AG20443 (cell line): ENCODE results near the gene GNG8.
A peak's percentile ranks its signal among the peaks of the same experiment; 100 is the strongest.

Experiments
- DNase-seq: peaks from one replicate; pipeline ENCODE4 v3.0.0; 2012; ENCODE audit warnings: low spot score, mixed read lengths

GNG8 gene

DNA sequence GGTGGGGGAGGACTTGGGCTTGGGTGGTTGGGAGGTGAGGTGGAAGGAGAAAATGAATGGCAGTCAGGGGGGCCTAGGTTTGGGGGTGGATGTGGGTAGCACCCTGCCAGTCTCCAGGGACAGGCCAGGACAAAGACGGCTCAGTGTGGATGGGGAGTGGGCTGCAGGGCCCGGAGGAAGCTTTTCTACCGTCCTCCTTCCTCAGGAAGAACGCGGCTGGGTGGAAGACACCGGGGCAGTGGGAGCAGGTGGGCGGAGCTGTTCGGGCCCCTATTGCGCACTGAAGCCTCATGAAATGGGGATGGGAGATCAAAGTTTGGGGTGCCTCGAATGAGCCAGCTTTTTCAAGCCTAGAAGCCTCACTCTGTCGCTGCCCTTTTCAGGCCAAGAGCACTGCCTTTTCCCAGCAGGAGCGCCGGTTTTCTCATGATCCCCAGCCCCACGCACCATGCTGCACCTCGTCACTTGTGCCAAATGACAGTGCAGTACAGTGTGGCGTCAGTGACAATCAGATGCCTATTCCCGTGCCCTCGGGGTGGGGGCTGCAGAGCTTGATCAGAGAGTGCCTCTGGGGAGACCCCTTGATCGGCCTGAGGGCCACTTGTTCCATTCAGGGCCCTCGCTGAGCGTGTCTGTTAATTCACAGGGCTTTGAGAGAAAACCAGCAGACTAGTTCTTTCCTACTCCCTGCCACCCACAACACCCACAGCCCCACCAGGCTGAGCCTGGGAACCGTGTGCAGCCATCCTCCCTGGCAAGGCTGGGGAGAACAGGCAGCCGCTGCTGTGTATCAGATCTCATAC, 33.4 kb downstream of the GNG8 start:
- peak; percentile 32 for DNase-seq

DNA sequence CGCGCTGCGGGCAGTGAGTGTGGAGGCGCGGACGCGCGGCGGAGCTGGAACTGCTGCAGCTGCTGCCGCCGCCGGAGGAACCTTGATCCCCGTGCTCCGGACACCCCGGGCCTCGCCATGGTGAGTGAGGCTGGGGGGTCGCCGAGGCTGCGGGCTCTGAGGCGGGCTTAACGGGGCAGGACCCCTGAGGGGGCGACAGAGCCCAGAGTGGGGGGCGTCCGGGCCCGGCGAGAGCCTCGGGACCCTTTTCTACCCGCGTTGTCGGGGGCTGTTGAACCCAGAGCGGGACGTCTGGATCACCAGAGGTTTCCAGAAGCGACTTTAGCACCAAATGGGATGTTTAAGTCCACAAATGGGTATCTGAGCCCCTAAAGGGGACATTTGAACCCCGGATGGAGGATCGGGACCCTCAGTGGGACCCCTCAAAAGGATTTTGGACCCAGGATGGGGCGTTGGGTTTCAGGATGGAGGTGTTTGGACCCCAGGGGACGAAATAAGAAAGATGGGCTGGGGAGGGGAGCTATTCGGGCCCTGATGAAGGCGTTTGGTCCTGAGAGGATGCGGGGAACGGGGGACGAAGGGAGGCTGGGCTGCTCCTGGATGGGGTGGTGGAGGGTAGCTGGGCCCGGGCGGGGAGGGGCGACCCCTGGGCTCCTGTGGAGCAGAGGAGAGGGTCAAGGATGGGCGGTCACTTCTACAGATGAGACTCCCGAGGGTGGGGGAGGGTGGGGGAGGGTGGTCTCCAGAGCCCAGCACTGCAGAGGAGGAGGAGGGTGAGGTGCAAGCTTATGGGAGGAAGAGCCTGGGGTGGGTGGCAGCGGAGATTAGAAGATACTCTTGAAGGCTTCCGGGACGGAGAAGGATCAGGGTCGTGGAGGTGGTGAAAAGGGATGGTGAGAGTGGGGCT, 34.4 kb downstream of the GNG8 start, which contains the start of gene CALM3:
Gene CALM3, plus strand, starts transcription at position 13 of the 907 bp plus-strand sequence. Its CDS starts 105 bp downstream, at position 118.
- DNase-seq: peak; percentile 25

DNA sequence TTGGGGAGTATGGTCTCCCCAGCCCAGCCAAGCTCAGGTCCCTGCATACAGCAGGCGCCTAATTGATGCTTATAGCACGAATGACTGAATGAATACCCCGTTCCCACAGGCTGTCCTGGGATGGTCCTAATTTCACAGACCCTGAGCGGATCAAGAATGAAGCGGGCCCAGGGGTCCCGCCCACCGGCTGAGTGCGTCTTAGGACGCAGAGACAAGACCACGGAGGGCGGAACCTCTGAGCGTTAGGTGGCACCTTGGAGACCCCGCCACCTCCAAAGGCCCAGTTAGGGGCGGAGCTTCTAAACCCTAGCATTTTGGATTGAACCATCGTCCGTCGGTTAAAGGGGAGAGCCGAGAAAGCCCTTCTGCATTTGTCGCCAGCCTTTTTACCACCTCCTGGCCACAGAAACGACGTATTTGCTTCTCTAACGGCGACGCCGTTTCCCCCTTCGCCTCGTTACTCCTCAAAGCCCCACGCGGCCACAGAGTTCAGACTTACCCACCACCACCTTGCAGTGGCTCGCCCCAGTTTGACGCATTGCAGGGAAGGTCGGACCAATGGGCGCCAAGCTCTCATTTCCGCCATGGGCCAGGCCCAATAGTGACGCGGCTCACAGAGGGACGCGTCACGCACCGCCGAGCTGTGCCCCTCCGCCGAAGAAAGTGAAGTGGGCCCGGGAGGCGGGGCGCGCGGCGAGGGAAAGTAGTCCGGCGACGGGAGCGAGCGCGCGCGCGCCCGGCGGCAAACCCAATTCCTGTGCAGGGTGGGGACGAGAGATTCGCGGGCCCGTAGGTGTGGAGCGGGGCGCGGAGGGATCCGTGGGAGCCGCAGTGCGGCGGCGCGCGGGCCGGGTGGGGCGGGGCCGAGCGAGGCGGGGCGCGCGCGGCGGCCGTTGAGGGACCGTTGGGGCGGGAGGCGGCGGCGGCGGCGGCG, 35.4 kb downstream of the GNG8 start:
- peak; percentile 97 for DNase-seq

DNA sequence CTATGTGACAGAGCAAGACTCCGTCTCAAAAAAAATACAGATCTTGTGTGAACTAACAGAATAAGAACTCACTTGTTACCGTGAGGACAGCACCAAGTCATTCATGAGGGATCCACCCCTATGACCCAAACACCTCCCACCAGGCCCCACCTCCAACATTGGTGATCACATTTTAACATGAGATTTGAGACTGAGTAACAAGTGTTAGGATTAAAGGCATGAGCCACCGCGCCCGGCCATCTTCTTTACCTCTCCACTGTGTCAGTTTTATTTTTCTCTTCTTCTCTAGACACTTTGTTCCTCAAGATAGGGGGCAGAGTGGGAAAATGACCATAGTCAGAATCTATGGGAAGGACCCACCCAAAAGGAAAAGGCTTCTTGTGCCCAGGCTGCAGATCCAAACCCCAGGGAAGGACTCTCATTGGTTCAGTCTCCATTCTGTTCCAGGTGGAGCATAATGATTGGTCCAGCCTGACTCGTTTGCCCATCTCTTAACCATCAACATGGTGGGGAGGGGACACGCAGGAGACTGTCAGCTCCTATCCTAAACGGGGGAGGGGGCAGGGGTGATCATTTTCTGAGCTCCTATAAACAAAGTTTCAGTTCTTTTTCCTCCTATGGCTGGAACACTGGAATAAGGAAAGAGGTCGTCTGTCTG, 36.2 kb downstream of the GNG8 start:
- DNase-seq: no peak

DNA sequence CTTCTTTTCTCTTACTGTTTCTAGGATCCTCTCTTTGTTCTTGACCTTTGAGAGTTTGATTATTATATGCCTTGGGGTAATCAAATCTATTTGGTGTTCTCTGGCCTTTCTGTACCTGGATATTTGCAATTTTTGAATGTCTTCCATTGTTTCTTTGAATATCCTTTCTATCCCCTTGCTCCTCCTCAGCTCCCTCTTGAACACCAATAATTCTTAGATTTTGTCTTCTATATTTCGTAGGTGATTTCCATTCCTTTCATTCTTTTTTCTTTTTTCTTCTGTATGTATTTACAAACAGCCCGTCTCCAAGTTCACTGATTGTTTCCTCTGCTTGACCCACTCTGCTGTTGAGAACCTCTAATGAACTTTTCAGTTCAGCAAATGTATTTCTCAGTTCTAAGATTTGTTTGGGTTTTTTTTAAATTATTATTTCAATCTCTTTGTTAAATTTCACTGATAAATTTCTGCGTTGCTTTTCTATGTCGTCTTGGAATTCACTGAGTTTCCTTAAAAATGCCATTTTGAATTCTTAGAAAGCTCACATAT, 37.6 kb downstream of the GNG8 start:
- no peak for DNase-seq

DNA sequence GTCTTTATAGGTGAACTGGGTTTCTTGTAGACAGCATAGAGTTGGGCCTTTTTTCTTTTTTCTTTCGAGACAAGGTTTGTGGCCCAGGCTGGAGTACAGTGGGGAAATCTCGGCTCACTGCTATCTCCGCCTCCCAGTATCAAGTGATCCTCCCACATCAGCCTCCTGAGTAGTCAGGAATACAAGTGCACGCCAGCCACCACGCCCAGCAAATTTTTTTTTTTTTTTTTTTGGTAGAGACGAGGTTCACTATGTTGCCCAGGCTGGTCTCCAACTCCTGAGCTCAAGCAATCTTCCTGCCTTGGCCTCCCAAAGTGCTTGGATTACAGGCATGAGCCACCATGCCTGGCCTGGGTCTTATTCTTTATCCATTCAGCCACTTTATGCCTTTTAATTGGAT, 40.0 kb downstream of the GNG8 start:
- no peak for DNase-seq

DNA sequence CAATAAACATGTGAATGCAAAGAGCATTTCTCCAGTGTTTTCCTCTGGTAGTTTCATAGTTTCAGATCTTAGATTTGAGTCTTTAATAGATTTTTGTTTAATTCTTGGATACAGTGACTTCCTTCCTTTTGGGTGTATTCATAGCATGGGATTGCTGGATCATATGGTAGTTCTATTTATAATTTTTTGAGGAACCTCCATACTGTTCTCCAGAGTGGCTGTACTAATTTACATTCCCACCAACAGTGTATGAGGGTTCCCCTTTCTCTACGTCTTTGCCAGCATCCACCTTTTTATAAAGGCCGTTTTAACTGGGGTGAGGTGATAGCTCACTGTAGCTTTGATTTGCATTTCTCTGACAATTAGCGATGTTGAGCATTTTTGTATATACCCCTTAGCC, 44.1 kb downstream of the GNG8 start:
- DNase-seq: no peak

DNA sequence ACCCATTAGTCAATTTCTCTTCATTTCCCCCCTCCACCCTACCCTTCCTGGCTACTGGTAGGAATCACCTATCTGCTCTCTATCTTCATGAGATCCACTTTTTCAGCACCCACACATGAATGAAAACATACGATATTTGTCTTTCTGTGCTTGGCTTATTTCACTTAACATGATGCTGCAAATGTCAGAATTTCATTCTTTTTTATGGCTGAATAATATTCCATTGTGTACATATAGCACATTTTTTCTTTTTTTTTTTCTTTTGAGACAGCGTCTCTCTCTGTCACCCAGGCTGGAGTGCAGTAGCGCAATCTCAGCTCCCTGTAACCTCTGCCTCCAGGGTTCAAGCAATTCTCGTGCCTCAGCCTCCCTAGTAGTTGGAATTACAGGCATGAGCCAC, 44.7 kb downstream of the GNG8 start:
- no peak for DNase-seq

DNA sequence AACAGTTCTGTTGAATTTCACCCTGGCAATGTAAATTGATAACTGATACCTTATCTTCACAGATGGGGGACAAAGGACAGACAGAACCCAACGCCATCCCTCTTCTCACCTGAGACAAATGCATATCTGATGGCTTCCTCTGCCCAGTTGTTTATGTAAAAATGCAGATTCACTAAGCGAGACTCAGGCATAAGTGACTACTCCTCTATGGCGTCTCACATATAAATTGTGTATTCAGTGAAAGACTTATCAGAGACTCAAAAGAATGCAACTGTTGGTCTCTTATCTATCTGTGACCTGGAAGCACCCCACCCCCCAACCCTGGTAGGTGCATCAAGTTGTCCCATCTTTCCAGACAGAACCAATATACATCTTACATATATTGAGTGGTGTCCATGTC, 48.1 kb downstream of the GNG8 start:
- no peak for DNase-seq

DNA sequence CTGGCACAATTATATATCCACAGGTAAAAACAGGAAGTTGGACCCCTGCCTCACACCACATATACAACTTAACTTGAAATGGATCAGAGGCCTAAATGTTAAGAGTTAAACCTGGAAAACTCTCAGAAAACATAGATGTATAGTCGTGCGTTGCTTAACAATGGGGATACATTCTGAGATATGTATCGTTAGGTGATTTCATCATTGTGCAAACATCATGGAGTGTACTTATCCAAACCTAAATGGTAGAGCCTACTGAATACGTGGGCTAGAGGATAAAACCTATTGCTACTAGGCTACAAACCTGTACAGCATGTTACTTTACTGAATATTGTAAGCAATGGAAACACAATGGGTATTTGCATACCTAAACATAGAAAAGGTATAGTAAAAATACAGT, 49.7 kb downstream of the GNG8 start:
- no peak for DNase-seq

DNA sequence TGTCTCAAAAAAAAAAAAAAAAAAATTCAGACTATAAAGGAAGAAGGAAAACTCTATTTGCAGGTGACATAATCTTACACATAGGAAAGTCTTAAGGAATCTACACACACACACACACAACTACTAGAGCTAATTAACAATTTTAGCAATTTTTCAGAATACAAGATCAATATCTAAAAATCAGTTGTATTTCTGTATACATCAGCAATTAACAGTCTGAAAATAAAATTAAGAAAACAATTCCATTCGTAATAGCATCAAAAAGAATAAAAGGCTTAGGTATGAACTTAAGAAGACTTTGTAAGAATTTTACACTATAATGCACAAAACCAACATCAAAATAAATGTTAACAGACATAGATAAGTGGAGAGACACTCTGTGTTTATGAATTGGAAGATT, 50.5 kb downstream of the GNG8 start:
- DNase-seq: no peak
